Adrenal gland (tissue), 12 donors: ENCODE data around the gene SLC9A3. TPM values are rescaled to one million over a fixed set of nuclear protein-coding genes. Genes with fewer than 3 reads are reported as not detected.

Source experiments
- DNase-seq, 7 donors: peaks; one replicate each; pipeline ENCODE4 v3.0.0-alpha.2; 2019 to 2020
- H3K27ac ChIP-seq, 5 donors: fragments of 200-600 bp; sonication (generic) in 4 of 5; 1 replicate in 3 of 5; 2 replicates in 2 of 5; pipeline versions ENCODE4 v1.5.1 to v1.8.0; 2016 to 2020; ENCODE audit warnings: mild to moderate bottlenecking in 1 of 5
- H3K27me3 ChIP-seq: fragments of 200-600 bp; 2 replicates; pipeline ENCODE4 v1.8.0; 2021
- H3K36me3 ChIP-seq, 2 donors: fragments of 200-600 bp; replicated peaks in 1 of 2; 1 replicate in 1 of 2; 2 replicates in 1 of 2; pipeline versions ENCODE4 v1.5.1 to v1.8.0; 2018 to 2022
- H3K4me1 ChIP-seq, 2 donors: fragments of 200-600 bp; replicated peaks in 1 of 2; 1 replicate in 1 of 2; 2 replicates in 1 of 2; pipeline versions ENCODE4 v1.5.1 to v1.8.0; 2018 to 2021
- H3K4me3 ChIP-seq, 4 donors: fragments of 200-600 bp; sonication (generic) in 3 of 4; one replicate each; pipeline ENCODE4 v1.5.1; 2016 to 2018
- H3K9me3 ChIP-seq, 3 donors: fragments of 200-600 bp; sonication (generic) in 1 of 3; replicated peaks in 1 of 3; 1 replicate in 2 of 3; 2 replicates in 1 of 3; pipeline versions ENCODE4 v1.5.1 to v1.8.0; 2016 to 2021
- CTCF ChIP-seq, 6 experiments: fragments of 450-650 bp in 4 of 6; fragments of 200-600 bp in 2 of 6; sonication (generic) in 1 of 6; IDR thresholded peaks; 1 replicate in 5 of 6; 2 replicates in 1 of 6; pipeline versions ENCODE4 v1.5.1 to v1.8.0; 2016 to 2021; ENCODE audit warnings: antibody characterized with exemption in 6 of 6, mild to moderate bottlenecking in 2 of 6, moderate library complexity in 1 of 6
- POLR2A ChIP-seq, 2 donors: fragments of 450-650 bp; IDR thresholded peaks; one replicate each; pipeline ENCODE4 v1.6.1; 2017; ENCODE audit warnings: antibody characterized with exemption in 2 of 2, mild to moderate bottlenecking in 2 of 2, moderate library complexity in 1 of 2
- WGBS, 4 donors: extraction: QIAGEN DNeasy Blood & Tissue Kit in 2 of 4; methylation state at CpG; one replicate each; pipeline versions ENCODE4 v1.1.5 to v1.1.7; 2013 to 2017; 5-methylcytosine and 5-hydroxymethylcytosine counted together
- intact Hi-C, 2 donors: fragments of 100-400 bp; cut with DNase I; formaldehyde crosslinking; loops; one replicate each; pipeline versions ENCODE4 v1.14.1 to v1.15.0; 2022 to 2023
- polyA plus RNA-seq, 3 donors: library from polyadenylated mRNA; stranded (reverse); fragments of 200-250 nt in 2 of 3; fragments of 350-450 nt in 1 of 3; fragmentation: Illumina TruSeq in 1 of 3; extraction: RNeasy Lipid Tissue Mini Kit (QIAGEN cat#74804) in 1 of 3; gene quantifications; one replicate each; pipeline ENCODE4 v1.2.3, GENCODE V29; 2013 to 2014
- total RNA-seq, 9 donors: library from RNA; depleted of rRNA in 4 of 9; stranded (reverse); fragments of >200 nt in 4 of 9; fragments of 120-200 nt in 1 of 9; fragmentation: NEBNext Ultra II Directional in 1 of 9; extraction: Animal tissue kit (Norgen Biotek cat#: 25700) in 1 of 9; gene quantifications; one replicate each; pipeline versions ENCODE4 v1.1.0 to v1.2.4, GENCODE V29; 2013 to 2023
- donor health status: healthy with polysubstance abuse.
- donor health status: Bipolar disorder and iron deficiency.
- donor health status: DM: yes; HTN: yes; CAD: no.
- donor health status: DM: no; HTN: no; CAD: no.
- donor health status: DM: no; HTN: no; CAD: no.
- donor health status: DM: yes; HTN: yes; CAD: no.

SLC9A3 gene
- total and polyA plus RNA-seq, 12 donors: 0.83 to 5.5 (median 1.7) TPM

GRCh38 chr5:530001-530955, 6.0 kb upstream of the SLC9A3 start:
- Histone ChIP-seq H3K36me3 (no peaks in the 10 kb centered on the region), H3K4me1 (peaks cover 0 to 6% of the 10 kb centered on the region in 2 donors), H3K27ac (no peak overlapping the region), H3K27me3 (peaks cover 82% of the 10 kb centered on the region), H3K4me3 (no peak overlapping the region), H3K9me3 (no peaks in the 10 kb centered on the region)
- 61 to 71% (median 68%) methylated on average over 24 of the region's 24 CpGs for WGBS, 4 donors
- no peak for DNase-seq
- intact Hi-C loops: no loop called here
- TF ChIP-seq CTCF (IDR thresholded peaks at IDR 0.05) (no peak), POLR2A (IDR thresholded peaks at IDR 0.05) (no peak)

- Histone ChIP-seq H3K27ac (no peak overlapping the region), H3K4me1 (peaks cover 0 to 6% of the 10 kb centered on the region in 2 donors), H3K9me3 (no peaks in the 10 kb centered on the region), H3K27me3 (peaks cover 82% of the 10 kb centered on the region), H3K36me3 (no peaks in the 10 kb centered on the region), H3K4me3 (no peak overlapping the region)
- DNase-seq: no peak
- WGBS, 4 donors: 13 to 45% (median 23%) methylated on average over 15 to 55 of the region's 55 CpGs
- intact Hi-C loops: no loop called here
- no peak for TF ChIP-seq POLR2A (IDR thresholded peaks at IDR 0.05)
- TF ChIP-seq CTCF (IDR thresholded peaks at IDR 0.05): no peak
Measured at GRCh38 chr5:528629-529511, 4.6 kb upstream of the SLC9A3 start.

GRCh38 chr5:527646-528628, 3.7 kb upstream of the SLC9A3 start:
- Histone ChIP-seq H3K27me3 (peaks cover 82% of the 10 kb centered on the region), H3K36me3 (no peaks in the 10 kb centered on the region), H3K4me3 (no peak overlapping the region), H3K4me1 (peaks cover 0 to 13% of the 10 kb centered on the region in 2 donors), H3K9me3 (no peaks in the 10 kb centered on the region), H3K27ac (no peak overlapping the region)
- WGBS, 4 donors: 22 to 35% (median 23%) methylated on average over 11 to 63 of the region's 66 CpGs
- no peak for TF ChIP-seq POLR2A (IDR thresholded peaks at IDR 0.05)
- TF ChIP-seq CTCF (IDR thresholded peaks at IDR 0.05): no peak
- intact Hi-C loops: no loop called here
- DNase-seq: no peak
